Left lung (tissue), 10 donors: ENCODE measurements around the gene TBCEL. TPM values are rescaled to one million over a fixed set of nuclear protein-coding genes. Genes with fewer than 3 reads are reported as not detected.
A peak's percentile ranks its signal among the peaks of the same experiment; 100 is the strongest.

Experiments
- ATAC-seq: fragments of 200-7000 bp; cut with Tn5 transposase; one replicate; pipeline ENCODE4 v1.9.1; 2020; ENCODE audit warnings: moderate library complexity
- DNase-seq, 4 donors: peaks; one replicate each; pipeline ENCODE4 v3.0.0-alpha.2; 2013 to 2020
- H3K27ac ChIP-seq, 2 donors: fragments of 200-600 bp; sonication (generic) in 1 of 2; one replicate each; pipeline versions ENCODE4 v1.5.0 to v1.8.0; 2020 to 2021
- H3K27me3 ChIP-seq, 2 donors: fragments of 200-600 bp; sonication (generic) in 1 of 2; one replicate each; pipeline versions ENCODE4 v1.5.0 to v1.8.0; 2020 to 2021
- H3K36me3 ChIP-seq, 2 donors: fragments of 200-600 bp; sonication (generic) in 1 of 2; one replicate each; pipeline versions ENCODE4 v1.5.0 to v1.8.0; 2020 to 2021
- H3K4me1 ChIP-seq, 2 donors: fragments of 200-600 bp; one replicate each; pipeline ENCODE4 v1.8.0; 2021
- H3K4me3 ChIP-seq, 2 donors: fragments of 200-600 bp; sonication (generic) in 1 of 2; one replicate each; pipeline versions ENCODE4 v1.5.0 to v1.8.0; 2020 to 2021; ENCODE audit warnings: mild to moderate bottlenecking in 1 of 2
- H3K9me3 ChIP-seq, 2 donors: fragments of 200-600 bp; sonication (generic) in 1 of 2; one replicate each; pipeline versions ENCODE4 v1.5.0 to v1.8.0; 2020 to 2021
- intact Hi-C, 2 donors: fragments of 100-400 bp; cut with DNase I; formaldehyde crosslinking; loops; one replicate each; pipeline versions ENCODE4 v1.11.2 to v1.14.2; 2022
- polyA plus RNA-seq, 6 donors: library from polyadenylated mRNA; unstranded; fragments of 120-200 nt; gene quantifications; one replicate each; pipeline ENCODE4 v1.2.1, GENCODE V29; 2013; ENCODE audit not compliant: insufficient read length in 6 of 6
- total RNA-seq, 2 donors: library from RNA; stranded (reverse); fragmentation: NEBNext Ultra II Directional; extraction: Animal tissue kit (Norgen Biotek cat#: 25700); gene quantifications; one replicate each; pipeline ENCODE4 v1.2.1, GENCODE V29; 2021
- TF ChIP-seq, protein P1 (sequence below), 2 donors: fragments of 200-600 bp; sonication (generic) in 1 of 2; IDR thresholded peaks; one replicate each; pipeline versions ENCODE4 v1.5.0 to v1.8.0; 2021; ENCODE audit warnings: antibody characterized with exemption in 2 of 2
- donor health status: DM: no; HTN: yes; CAD: no.
- donor health status: DM: no; HTN: no; CAD: no.

TBCEL gene
- total and polyA plus RNA-seq, 8 donors = 27.5 to 38.0 (median 32.0) TPM

DNA sequence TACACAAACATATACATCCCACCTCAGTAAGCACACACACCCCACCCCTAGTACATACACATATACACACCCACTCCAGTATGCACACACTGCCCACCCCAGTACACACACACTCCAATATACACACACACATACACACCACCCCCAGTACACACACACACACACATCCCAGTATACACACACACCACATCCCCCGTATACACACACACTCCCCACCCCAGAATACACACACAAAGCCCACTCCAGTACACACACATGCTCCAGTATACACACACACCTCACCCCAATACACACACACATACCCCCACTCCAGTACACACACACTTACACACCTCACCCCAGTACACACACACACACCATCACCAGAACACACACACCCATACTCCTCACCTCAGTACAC lies 84.5 kb downstream of the TBCEL start:
- no peak for DNase-seq
- Histone ChIP-seq H3K9me3 (no peaks in the 10 kb centered on the region), H3K36me3 (no peaks in the 10 kb centered on the region), H3K4me1 (peaks cover 5 to 7% of the 10 kb centered on the region in 2 donors), H3K4me3 (no peak overlapping the region), H3K27me3 (peaks cover 0 to 4% of the 10 kb centered on the region in 2 donors), H3K27ac (no peak overlapping the region)
- no peak for ATAC-seq
- TF ChIP-seq, protein P1, sequence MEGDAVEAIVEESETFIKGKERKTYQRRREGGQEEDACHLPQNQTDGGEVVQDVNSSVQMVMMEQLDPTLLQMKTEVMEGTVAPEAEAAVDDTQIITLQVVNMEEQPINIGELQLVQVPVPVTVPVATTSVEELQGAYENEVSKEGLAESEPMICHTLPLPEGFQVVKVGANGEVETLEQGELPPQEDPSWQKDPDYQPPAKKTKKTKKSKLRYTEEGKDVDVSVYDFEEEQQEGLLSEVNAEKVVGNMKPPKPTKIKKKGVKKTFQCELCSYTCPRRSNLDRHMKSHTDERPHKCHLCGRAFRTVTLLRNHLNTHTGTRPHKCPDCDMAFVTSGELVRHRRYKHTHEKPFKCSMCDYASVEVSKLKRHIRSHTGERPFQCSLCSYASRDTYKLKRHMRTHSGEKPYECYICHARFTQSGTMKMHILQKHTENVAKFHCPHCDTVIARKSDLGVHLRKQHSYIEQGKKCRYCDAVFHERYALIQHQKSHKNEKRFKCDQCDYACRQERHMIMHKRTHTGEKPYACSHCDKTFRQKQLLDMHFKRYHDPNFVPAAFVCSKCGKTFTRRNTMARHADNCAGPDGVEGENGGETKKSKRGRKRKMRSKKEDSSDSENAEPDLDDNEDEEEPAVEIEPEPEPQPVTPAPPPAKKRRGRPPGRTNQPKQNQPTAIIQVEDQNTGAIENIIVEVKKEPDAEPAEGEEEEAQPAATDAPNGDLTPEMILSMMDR (IDR thresholded peaks at IDR 0.05) = no peak
- intact Hi-C loops = no loop called here

- ATAC-seq (no peak), DNase-seq (no peak)
- Histone ChIP-seq H3K4me3 (no peak overlapping the region), H3K27me3 (peaks cover 0 to 4% of the 10 kb centered on the region in 2 donors), H3K27ac (no peak overlapping the region), H3K9me3 (no peaks in the 10 kb centered on the region), H3K4me1 (peaks cover 5 to 7% of the 10 kb centered on the region in 2 donors), H3K36me3 (no peaks in the 10 kb centered on the region)
- intact Hi-C loops = no loop called here
- TF ChIP-seq, protein P1 (IDR thresholded peaks at IDR 0.05) = no peak
Observed at GRCh38 chr11:121109471-121109870, 85.6 kb downstream of the TBCEL start.

- peaks cover 5 to 6% of the 10 kb centered on the region in 2 donors for H3K4me1 ChIP-seq
- peaks cover 0 to 4% of the 10 kb centered on the region in 2 donors for H3K27me3 ChIP-seq
- no peak overlapping the region for H3K27ac ChIP-seq
- intact Hi-C loops = loop anchor here in 1 of 2 donors (10.0 kb wide), 1 partner anchor 175 kb away; no protein-coding TSS in a partner anchor
- TF ChIP-seq, protein P1 (IDR thresholded peaks at IDR 0.05) = no peak
- no peaks in the 10 kb centered on the region for H3K36me3 ChIP-seq
- DNase-seq (peak in 2 of 4 donors; percentile 78 to 87), ATAC-seq (no peak)
- H3K4me3 ChIP-seq = no peak overlapping the region
- H3K9me3 ChIP-seq = no peaks in the 10 kb centered on the region
Observed at GRCh38 chr11:121109916-121110586, 86.1 kb downstream of the TBCEL start.

DNA sequence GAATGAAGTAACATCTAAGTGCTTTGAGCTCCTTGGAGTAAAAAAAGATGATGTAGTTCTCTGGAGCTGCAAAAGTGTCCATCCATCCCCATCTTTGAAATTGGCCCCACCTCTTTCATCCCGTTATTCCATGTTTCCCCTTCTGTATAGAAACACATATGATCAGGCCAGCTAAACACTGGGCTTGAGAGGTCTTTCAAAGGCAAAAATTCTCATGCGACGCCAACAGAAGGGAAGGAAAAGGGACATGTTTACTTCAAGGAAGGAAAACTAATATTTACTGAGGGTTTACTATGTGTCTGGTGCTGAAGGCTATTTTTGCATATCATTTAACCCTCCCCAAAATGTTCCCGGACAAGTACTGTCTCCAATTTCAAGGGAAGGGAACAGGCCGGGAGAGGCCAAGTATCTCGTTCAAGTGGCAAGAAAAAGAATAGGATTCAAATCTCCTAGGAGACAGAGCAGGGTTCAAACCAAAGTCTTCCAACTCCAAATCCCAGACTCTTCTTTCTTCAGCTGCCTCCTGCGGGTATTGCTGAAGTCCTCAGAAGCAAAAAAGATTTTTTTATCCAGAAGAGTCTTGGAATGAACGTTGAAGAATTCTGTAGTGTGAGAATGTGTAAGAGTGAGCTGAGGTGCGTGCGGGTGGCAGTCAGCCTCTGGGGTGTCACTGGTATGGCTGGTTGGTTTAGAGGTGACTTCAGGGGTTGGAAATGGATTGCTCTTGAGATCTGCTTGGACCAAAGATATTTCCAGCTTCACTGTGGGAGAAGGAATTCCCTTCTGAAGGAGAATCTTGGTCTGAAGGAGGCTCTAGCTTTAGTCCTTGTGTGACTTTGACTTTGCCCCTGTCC lies 87.2 kb downstream of the TBCEL start:
- Histone ChIP-seq H3K4me3 (no peak overlapping the region), H3K9me3 (no peaks in the 10 kb centered on the region), H3K4me1 (peaks cover 0 to 5% of the 10 kb centered on the region in 2 donors), H3K27me3 (peaks cover 0 to 4% of the 10 kb centered on the region in 2 donors), H3K27ac (no peak overlapping the region), H3K36me3 (no peaks in the 10 kb centered on the region)
- DNase-seq = no peak
- intact Hi-C loops = loop anchor here in 1 of 2 donors (10.0 kb wide), 1 partner anchor 176 kb away; no protein-coding TSS in a partner anchor
- ATAC-seq = no peak
- TF ChIP-seq, protein P1 (IDR thresholded peaks at IDR 0.05) = no peak
